K562 (cell line): ENCODE measurements around the gene ZDHHC14. TPM values are rescaled to one million over a fixed set of nuclear protein-coding genes. Genes with fewer than 3 reads are reported as not detected.
"Not testable (repeated sequence)": the region's sequence is repeated elsewhere in the genome, so short reads cannot be mapped to it uniquely, and the experiment has no call there.

Experiments used
- ATAC-seq: fragments of 200-7000 bp; cut with Tn5 transposase; 3 replicates; pipeline ENCODE4 v1.9.1; 2020; ENCODE audit warnings: moderate library complexity
- BruUV-seq: library from RNA; stranded (reverse); fragments of 400-500 nt; replicated peaks from 2 replicates; lab custom pipeline; 2021; lab: Mats Ljungman, UMichigan
- CTCF ChIA-PET: fragments of 300-600 bp; formaldehyde crosslinking; extraction: SDS; loops from one replicate; lab custom pipeline; 2021; ENCODE audit warnings: low intra/inter-chr PET ratio; lab: Yijun Ruan, JAX
- POLR2A ChIA-PET: fragments of 300-600, 350-650 bp; sonication (Branson Sonifier 250); formaldehyde crosslinking; extraction: SDS; loops from one replicate; lab custom pipeline; 2021; ENCODE audit warnings: antibody characterized with exemption, inconsistent platforms; lab: Yijun Ruan, JAX
- DNase-seq, 4 experiments: peaks; one replicate each; pipeline versions ENCODE4 v3.0.0 to v3.0.0-alpha.2; 2011 to 2018; ENCODE audit warnings: low spot score in 3 of 4, mixed read lengths in 3 of 4; ENCODE audit errors: extremely low read depth in 1 of 4
- FAIRE-seq: peaks from 2 replicates; lab custom pipeline; 2011; peaks lifted over from hg19 to GRCh38; lab: Jason Lieb, UNC
- H2AFZ ChIP-seq: 2 replicates; pipeline ENCODE4 v1.6.0; 2011; ENCODE audit warnings: low read depth, low read length, control low read depth, inconsistent platforms
- H3K27ac ChIP-seq: fragments of 200-600 bp; 3 replicates; pipeline ENCODE4 v1.8.0; 2011; ENCODE audit warnings: low read depth, mild to moderate bottlenecking, control low read depth, inconsistent platforms, low read length, moderate library complexity, mixed read lengths; ENCODE audit errors: extremely low read depth
- H3K27me3 ChIP-seq, 2 experiments: fragments of 300-600 bp in 1 of 2; 2 replicates in 1 of 2; 3 replicates in 1 of 2; pipeline versions ENCODE4 v1.6.0 to v1.8.0; 2011; ENCODE audit warnings: inconsistent platforms in 2 of 2, low read length in 2 of 2, mild to moderate bottlenecking in 1 of 2, mixed read lengths in 1 of 2, moderate library complexity in 1 of 2; ENCODE audit not compliant: control insufficient read depth in 2 of 2, insufficient read depth in 2 of 2
- H3K36me3 ChIP-seq: fragments of 300-600 bp; 3 replicates; pipeline ENCODE4 v1.8.0; 2011; ENCODE audit warnings: mild to moderate bottlenecking, low read length, inconsistent platforms; ENCODE audit not compliant: control insufficient read depth, insufficient read depth
- H3K4me1 ChIP-seq, 2 experiments: fragments of 200-600 bp in 1 of 2; replicated peaks in 1 of 2; 2 replicates in 1 of 2; 3 replicates in 1 of 2; pipeline versions ENCODE4 v1.5.1 to v1.8.0; 2011; ENCODE audit warnings: inconsistent platforms in 2 of 2, low read length in 2 of 2, mild to moderate bottlenecking in 1 of 2, mixed read lengths in 1 of 2, moderate library complexity in 1 of 2; ENCODE audit not compliant: control insufficient read depth in 2 of 2, insufficient read depth in 2 of 2
- H3K4me2 ChIP-seq: 2 replicates; pipeline ENCODE4 v1.6.1; 2011; ENCODE audit warnings: low read length, control low read depth, inconsistent platforms, mixed read lengths; ENCODE audit not compliant: insufficient read depth
- H3K4me3 ChIP-seq: fragments of 200-600 bp; sonication (generic), shearing (Covaris generic); 2 replicates; pipeline ENCODE4 v1.5.1; 2016; ENCODE audit warnings: control low read depth, inconsistent platforms
- H3K79me2 ChIP-seq: fragments of 200-600 bp; 3 replicates; pipeline ENCODE4 v1.8.0; 2011; ENCODE audit warnings: low read length, inconsistent platforms; ENCODE audit not compliant: control insufficient read depth, insufficient read depth
- H3K9ac ChIP-seq, 2 experiments: 2 replicates each; pipeline versions ENCODE4 v1.6.0 to v1.6.1; 2011; ENCODE audit warnings: low read depth in 2 of 2, low read length in 2 of 2, control low read depth in 1 of 2, inconsistent platforms in 1 of 2, mild to moderate bottlenecking in 1 of 2, mixed read lengths in 1 of 2; ENCODE audit not compliant: insufficient read depth in 1 of 2
- H3K9me1 ChIP-seq: one replicate; pipeline ENCODE4 v1.6.0; 2011; ENCODE audit warnings: inconsistent platforms, mild to moderate bottlenecking, low read length, moderate library complexity; ENCODE audit not compliant: control insufficient read depth, insufficient read depth
- H3K9me3 ChIP-seq: replicated peaks from 2 replicates; pipeline ENCODE4 v1.5.1; 2011; ENCODE audit warnings: low read depth, low read length, inconsistent platforms; ENCODE audit not compliant: control insufficient read depth, insufficient read depth
- H4K20me1 ChIP-seq: replicated peaks from 2 replicates; pipeline ENCODE4 v1.6.1; 2011; ENCODE audit warnings: low read length, inconsistent platforms, mixed read lengths; ENCODE audit not compliant: control insufficient read depth, insufficient read depth
- MAFK ChIP-seq: IDR thresholded peaks from 2 replicates; pipeline ENCODE4 v1.6.1; 2011; ENCODE audit warnings: low read length, improper control_type of control experiment
- ZNF316 ChIP-seq: fragments of 450-650 bp; IDR thresholded peaks from 2 replicates; pipeline ENCODE4 v1.6.1; 2016
- WGBS: fragments of 100-300 bp; shearing (Covaris generic); methylation state at CpG from one replicate; pipeline ENCODE4 v1.1.6; 2016; ENCODE audit warnings: low coverage, mixed read lengths; ENCODE audit not compliant: insufficient coverage; ENCODE audit errors: missing lambda C conversion rate; 5-methylcytosine and 5-hydroxymethylcytosine counted together
- in situ Hi-C: fragments of 300-500 bp; cut with MboI; formaldehyde crosslinking; loops from 4 replicates; pipeline ENCODE4 v1.15.0; 2018; ENCODE audit warnings: inconsistent platforms, mixed read lengths
- intact Hi-C: fragments of 100-400 bp; cut with micrococcal nuclease; formaldehyde crosslinking; loops from 2 replicates; pipeline ENCODE4 v1.14.2; 2022
- polyA plus RNA-seq, 8 experiments: library from polyadenylated mRNA; depleted of rRNA in 4 of 8; stranded (reverse) in 5 of 8; unstranded in 3 of 8; fragments of >200 nt; fragmentation: Nextera tagmentation in 2 of 8; fragmentation: Illumina TruSeq in 1 of 8; extraction: Ambion mirVana in 2 of 8; extraction: Trizol in 1 of 8; gene quantifications; 2 replicates each; pipeline versions ENCODE4 v1.2.1 to v1.2.3, GENCODE V29; 2011 to 2014; ENCODE audit warnings: inconsistent platforms in 1 of 8, missing spikeins in 1 of 8
- total RNA-seq, 7 experiments: library from RNA; depleted of rRNA in 6 of 7; stranded (reverse); fragments of >200 nt in 6 of 7; fragmentation: Illumina TruSeq in 2 of 7; extraction: Trizol in 2 of 7; gene quantifications; 2 replicates each; pipeline versions ENCODE4 v1.2.1 to v1.2.3, GENCODE V29; 2011 to 2021; ENCODE audit warnings: low replicate concordance in 1 of 7
- TF ChIP-seq, protein P1 (sequence below): conservative IDR thresholded peaks from 2 replicates; pipeline ENCODE4 v1.6.1; 2011; ENCODE audit warnings: low read depth, mild to moderate bottlenecking, low read length; ENCODE audit not compliant: control insufficient read depth
- TF ChIP-seq, protein P2 (sequence below): sonication (generic); formaldehyde crosslinking; IDR thresholded peaks from 2 replicates; pipeline ENCODE4 v1.8.1; 2023; ENCODE audit warnings: missing genetic modification reagents, mild to moderate bottlenecking, borderline replicate concordance

ZDHHC14 gene
- total and polyA plus RNA-seq, 9 of the 15 experiments (the other 6 are each of a cell fraction or from before 2014, with no cell fraction given) = 0.92 to 23.1 (median 13.8) TPM

- TF ChIP-seq, protein P1, sequence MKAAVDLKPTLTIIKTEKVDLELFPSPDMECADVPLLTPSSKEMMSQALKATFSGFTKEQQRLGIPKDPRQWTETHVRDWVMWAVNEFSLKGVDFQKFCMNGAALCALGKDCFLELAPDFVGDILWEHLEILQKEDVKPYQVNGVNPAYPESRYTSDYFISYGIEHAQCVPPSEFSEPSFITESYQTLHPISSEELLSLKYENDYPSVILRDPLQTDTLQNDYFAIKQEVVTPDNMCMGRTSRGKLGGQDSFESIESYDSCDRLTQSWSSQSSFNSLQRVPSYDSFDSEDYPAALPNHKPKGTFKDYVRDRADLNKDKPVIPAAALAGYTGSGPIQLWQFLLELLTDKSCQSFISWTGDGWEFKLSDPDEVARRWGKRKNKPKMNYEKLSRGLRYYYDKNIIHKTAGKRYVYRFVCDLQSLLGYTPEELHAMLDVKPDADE = no peak
- TF ChIP-seq MAFK = peak; percentile 98
- peak; percentile 98 for TF ChIP-seq ZNF316
- TF ChIP-seq, protein P2, sequence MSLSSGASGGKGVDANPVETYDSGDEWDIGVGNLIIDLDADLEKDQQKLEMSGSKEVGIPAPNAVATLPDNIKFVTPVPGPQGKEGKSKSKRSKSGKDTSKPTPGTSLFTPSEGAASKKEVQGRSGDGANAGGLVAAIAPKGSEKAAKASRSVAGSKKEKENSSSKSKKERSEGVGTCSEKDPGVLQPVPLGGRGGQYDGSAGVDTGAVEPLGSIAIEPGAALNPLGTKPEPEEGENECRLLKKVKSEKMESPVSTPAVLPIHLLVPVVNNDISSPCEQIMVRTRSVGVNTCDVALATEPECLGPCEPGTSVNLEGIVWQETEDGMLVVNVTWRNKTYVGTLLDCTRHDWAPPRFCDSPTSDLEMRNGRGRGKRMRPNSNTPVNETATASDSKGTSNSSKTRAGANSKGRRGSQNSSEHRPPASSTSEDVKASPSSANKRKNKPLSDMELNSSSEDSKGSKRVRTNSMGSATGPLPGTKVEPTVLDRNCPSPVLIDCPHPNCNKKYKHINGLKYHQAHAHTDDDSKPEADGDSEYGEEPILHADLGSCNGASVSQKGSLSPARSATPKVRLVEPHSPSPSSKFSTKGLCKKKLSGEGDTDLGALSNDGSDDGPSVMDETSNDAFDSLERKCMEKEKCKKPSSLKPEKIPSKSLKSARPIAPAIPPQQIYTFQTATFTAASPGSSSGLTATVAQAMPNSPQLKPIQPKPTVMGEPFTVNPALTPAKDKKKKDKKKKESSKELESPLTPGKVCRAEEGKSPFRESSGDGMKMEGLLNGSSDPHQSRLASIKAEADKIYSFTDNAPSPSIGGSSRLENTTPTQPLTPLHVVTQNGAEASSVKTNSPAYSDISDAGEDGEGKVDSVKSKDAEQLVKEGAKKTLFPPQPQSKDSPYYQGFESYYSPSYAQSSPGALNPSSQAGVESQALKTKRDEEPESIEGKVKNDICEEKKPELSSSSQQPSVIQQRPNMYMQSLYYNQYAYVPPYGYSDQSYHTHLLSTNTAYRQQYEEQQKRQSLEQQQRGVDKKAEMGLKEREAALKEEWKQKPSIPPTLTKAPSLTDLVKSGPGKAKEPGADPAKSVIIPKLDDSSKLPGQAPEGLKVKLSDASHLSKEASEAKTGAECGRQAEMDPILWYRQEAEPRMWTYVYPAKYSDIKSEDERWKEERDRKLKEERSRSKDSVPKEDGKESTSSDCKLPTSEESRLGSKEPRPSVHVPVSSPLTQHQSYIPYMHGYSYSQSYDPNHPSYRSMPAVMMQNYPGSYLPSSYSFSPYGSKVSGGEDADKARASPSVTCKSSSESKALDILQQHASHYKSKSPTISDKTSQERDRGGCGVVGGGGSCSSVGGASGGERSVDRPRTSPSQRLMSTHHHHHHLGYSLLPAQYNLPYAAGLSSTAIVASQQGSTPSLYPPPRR (CRISPR knock-in tag) = no peak
Measured at GRCh38 chr6:157466342-157466648, 85.3 kb downstream of the ZDHHC14 start (continued).

GRCh38 chr6:157467339-157467738 is 86.3 kb downstream of the ZDHHC14 start:
- H3K36me3 ChIP-seq, in situ Hi-C loops, H3K9me1 ChIP-seq, H3K9ac ChIP-seq, H2AFZ ChIP-seq, CTCF ChIA-PET, H3K9me3 ChIP-seq, H4K20me1 ChIP-seq, ATAC-seq, BruUV-seq, H3K27ac ChIP-seq, H3K4me2 ChIP-seq, H3K27me3 ChIP-seq, FAIRE-seq, H3K4me3 ChIP-seq, intact Hi-C loops, DNase-seq: not testable (repeated sequence)
- H3K79me2 ChIP-seq = peaks cover 28% of the 10 kb centered on the region; the same call in 2 of the 3 replicates
- peaks cover 27 to 36% of the 10 kb centered on the region in 2 experiments for H3K4me1 ChIP-seq
- 90% methylated on average over 6 of the region's 6 CpGs for WGBS
- POLR2A ChIA-PET = interaction anchor here (0.7 to 4.4 kb wide), 2 partner anchors 8 to 15 kb away, joined by 3 to 14 read pairs; no protein-coding TSS in a partner anchor
